ENCODE measurements around the gene CNTNAP1.
A peak's percentile ranks its signal among the peaks of the same experiment; 100 is the strongest.
"Not testable (repeated sequence)": the region's sequence is repeated elsewhere in the genome, so short reads cannot be mapped to it uniquely, and the experiment has no call there.

Gene CNTNAP1

DNA sequence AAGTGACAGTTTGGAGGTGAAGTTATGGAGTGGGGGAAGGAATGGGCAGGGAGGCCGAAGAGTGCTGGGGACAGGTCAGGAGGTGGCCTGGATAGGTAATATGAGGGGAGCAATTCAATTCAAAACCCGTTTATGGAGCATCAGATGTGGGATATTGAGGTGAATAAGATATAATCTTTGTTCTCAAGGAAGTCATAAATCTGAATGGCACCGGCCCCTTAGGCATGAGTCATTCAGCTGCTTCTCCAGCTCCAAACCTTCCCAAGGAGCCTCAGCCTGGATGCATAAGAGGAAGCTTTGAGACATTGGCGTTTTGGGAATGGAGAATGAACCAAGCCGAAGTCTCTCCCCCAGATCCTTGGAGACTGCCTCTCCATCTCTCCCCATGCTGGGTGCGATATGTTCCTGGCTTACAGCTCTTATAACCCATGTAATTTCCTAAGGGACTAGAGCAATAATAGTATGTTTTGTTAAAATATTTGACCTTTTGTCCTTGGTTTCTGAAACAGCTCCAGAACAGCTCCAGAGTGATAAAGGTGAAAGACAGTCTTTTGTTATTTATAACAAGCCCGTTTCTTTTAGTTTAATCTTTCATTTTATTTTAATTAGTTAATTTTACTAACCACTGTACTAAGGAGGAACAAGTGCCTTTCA lies 21.5 kb upstream of the CNTNAP1 start:
- no peak overlapping the region for H3K4me3 ChIP-seq (ENCODE audit: low read depth, low read length)
- in situ Hi-C loops (cut with HindIII; ENCODE audit: low sequenced_read_pairs) = no loop called here
- TF ChIP-seq, protein P1, sequence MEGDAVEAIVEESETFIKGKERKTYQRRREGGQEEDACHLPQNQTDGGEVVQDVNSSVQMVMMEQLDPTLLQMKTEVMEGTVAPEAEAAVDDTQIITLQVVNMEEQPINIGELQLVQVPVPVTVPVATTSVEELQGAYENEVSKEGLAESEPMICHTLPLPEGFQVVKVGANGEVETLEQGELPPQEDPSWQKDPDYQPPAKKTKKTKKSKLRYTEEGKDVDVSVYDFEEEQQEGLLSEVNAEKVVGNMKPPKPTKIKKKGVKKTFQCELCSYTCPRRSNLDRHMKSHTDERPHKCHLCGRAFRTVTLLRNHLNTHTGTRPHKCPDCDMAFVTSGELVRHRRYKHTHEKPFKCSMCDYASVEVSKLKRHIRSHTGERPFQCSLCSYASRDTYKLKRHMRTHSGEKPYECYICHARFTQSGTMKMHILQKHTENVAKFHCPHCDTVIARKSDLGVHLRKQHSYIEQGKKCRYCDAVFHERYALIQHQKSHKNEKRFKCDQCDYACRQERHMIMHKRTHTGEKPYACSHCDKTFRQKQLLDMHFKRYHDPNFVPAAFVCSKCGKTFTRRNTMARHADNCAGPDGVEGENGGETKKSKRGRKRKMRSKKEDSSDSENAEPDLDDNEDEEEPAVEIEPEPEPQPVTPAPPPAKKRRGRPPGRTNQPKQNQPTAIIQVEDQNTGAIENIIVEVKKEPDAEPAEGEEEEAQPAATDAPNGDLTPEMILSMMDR (IDR thresholded peaks at IDR 0.05; ENCODE audit: low read depth, low read length) = no peak
- DNase-seq (ENCODE audit: low read depth, low spot score) = peak; percentile 50

DNA sequence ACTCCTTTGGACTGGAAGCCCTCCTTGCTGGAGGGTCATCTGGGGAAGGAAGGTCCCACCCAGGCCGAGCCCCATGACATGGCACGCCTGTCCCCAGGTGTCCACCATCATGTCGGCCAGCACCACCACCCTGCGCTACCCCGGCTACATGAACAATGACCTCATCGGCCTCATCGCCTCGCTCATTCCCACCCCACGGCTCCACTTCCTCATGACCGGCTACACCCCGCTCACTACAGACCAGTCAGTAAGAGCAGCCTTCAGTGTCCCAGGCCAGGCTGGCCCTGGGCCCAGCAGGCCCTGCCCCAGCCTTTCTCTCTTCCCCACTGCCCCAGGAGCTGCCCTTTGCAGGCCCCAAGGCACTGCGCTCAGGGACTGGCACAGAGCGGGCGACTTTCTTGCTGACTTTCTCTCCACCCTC lies 16.7 kb upstream of the CNTNAP1 start:
- no peak for DNase-seq (ENCODE audit: low read depth, low spot score)
- in situ Hi-C loops (cut with HindIII; ENCODE audit: low sequenced_read_pairs) = no loop called here

DNA sequence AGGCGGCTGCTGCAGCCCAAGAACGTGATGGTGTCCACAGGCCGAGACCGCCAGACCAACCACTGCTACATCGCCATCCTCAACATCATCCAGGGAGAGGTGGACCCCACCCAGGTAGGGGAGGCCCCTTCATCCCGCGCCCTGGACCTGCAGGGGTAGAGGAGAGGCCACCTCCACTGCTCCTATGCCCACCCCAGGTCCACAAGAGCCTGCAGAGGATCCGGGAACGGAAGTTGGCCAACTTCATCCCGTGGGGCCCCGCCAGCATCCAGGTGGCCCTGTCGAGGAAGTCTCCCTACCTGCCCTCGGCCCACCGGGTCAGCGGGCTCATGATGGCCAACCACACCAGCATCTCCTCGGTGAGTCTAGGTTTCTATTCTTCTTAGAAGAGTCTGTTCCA lies 16.2 kb upstream of the CNTNAP1 start:
- H3K4me3 ChIP-seq (ENCODE audit: low read depth, low read length); DNase-seq (ENCODE audit: low read depth, low spot score); in situ Hi-C loops (cut with HindIII; ENCODE audit: low sequenced_read_pairs): not testable (repeated sequence)

More for the DNA sequence above, 16.7 kb upstream of the CNTNAP1 start:
- no peak overlapping the region for H3K4me3 ChIP-seq (ENCODE audit: low read depth, low read length)
- TF ChIP-seq, protein P1 (IDR thresholded peaks at IDR 0.05; ENCODE audit: low read depth, low read length) = no peak

DNA sequence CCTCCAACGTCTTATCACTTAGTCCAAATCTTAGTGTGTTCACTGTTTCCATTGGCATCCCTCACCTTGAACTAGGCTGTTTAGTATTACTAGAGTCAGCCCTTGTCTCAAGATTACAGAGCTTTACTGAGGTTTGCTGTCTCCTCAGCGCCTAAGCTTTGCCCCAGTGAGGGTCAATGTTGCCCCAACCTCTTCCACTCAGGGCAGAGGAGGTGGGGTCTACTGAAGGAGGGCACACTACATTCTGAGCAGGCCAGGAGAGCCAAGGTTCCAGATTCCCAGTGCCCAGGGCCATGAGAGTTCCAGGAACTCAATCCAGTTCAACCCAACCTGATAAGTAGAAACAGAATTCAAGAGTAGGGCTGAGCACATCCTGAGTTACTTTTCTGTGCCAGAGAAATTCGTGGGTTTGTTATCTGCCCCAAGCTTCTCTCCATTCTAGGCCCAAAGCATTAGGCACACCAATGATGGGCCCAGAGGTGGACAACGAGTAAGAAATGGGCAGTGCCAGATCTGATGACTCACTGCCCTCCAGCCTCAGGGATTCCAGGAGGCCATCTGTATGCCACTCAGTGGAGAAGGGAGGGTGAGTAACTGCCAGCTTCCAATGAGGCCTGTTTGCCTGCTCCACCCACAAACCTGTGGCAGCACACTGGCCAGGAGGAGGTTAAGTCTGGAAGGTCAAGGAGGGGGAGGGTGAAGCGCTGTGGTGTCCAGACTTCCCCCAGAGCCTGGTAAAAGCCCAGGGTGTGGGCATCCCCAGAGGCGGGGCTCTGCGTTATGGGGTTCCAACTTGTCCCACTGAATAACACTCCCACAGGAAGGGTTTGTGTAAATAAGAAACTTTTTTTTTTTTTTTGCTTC lies 15.0 kb upstream of the CNTNAP1 start:
- in situ Hi-C loops (cut with HindIII; ENCODE audit: low sequenced_read_pairs) = no loop called here
- H3K4me3 ChIP-seq (ENCODE audit: low read depth, low read length) = no peak overlapping the region
- peak; percentile 72 for DNase-seq (ENCODE audit: low read depth, low spot score)
- TF ChIP-seq, protein P1 (IDR thresholded peaks at IDR 0.05; ENCODE audit: low read depth, low read length) = no peak

DNA sequence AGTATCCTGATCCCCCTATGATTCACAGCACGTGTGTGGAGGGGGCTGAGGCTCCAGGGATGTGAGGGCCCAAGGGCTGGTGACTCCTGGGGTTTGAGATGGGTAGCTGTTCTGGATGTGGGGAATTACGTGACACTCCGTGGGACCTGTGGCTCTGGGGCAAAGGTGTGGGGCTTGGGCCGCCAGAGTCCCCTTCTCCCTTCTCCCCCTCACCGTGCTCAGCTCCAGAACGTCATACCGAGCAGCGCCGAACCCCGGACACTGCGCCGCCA lies 12.7 kb upstream of the CNTNAP1 start:
- H3K4me3 ChIP-seq (ENCODE audit: low read depth, low read length) = no peak overlapping the region
- no peak for DNase-seq (ENCODE audit: low read depth, low spot score)
- TF ChIP-seq, protein P1 (IDR thresholded peaks at IDR 0.05; ENCODE audit: low read depth, low read length) = no peak
- in situ Hi-C loops (cut with HindIII; ENCODE audit: low sequenced_read_pairs) = no loop called here

DNA sequence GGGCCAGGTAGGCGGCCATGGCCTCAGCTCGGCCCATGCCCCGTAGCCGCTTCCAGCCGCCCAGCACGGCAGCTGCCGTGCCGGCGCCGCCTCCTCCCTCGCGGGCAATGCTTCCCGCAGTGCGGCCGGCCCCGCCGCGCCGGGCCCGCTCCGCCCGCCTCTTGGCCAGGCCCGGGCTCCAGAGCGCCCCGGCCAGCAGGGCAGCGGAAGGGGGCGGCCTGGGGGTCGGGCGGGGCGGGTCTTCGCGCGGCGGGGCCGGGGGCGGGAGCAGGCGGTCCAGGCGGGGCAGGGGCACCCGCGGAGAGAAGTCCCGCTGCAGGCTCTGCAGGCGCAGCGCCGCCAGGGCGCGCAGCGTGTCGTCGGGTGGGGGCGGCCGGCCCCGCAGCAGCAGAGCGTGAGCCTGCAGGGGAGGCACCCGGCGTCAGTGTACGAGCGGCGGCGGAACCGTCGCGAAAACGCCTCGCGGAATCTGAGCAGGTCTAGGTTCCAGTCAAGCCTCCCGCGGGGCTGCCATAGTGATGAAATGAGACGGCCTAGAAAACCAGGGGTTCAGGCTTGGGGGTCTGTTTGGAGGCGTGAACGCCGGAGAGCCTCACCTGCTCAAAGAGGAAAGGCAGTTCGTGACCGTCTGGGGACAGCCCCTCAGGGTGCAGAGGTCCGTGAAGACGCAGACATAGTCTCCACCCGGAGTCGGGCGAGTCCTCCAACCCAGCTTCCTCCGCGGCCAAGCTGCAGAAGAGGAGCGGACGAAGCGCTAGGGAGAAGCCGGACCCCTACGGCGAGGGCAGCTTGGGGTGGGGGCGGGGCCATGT lies 12.1 kb upstream of the CNTNAP1 start:
- no peak for DNase-seq (ENCODE audit: low read depth, low spot score)
- no peak overlapping the region for H3K4me3 ChIP-seq (ENCODE audit: low read depth, low read length)
- TF ChIP-seq, protein P1 (IDR thresholded peaks at IDR 0.05; ENCODE audit: low read depth, low read length) = no peak
- in situ Hi-C loops (cut with HindIII; ENCODE audit: low sequenced_read_pairs) = no loop called here
